ENCODE results near the gene ETV4. TPM values are rescaled to one million over a fixed set of nuclear protein-coding genes. Genes with fewer than 3 reads are reported as not detected.

Gene ETV4
- total and polyA plus RNA-seq, 2 of the 13 experiments (the other 11 are each of a cell fraction or from before 2014, with no cell fraction given), result 128 to 330 TPM

DNA sequence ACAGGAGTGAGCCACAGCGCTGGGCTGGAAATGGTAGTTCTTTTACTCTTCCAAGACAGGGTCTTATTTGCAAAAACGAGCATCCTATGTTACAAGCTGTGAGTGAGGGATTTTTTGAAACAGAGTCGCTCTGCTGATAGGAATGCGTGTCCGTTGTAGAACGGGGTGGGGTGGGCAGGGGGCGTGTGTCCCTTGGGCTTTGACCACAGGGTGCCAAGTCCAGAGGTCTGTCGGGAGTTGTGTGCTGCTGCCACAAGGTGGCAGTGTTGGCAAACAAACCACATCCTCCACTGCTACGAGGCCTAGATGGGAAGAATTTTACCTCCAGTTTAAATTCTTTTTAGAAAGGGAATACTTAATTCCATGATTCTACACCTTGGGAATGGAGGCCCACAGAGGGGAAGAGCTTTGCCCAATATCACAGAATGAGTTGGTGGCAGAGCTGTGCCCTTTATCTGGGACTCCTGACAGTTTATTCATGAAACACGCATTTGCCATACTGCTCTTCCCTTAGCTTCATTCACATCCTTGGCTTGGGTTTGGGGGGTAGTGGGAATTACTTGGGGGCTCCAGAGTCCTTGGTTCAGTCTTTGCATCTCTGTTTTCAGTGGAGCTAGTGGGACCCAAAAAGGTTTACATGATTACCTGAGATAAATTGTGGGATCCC lies 30.6 kb upstream of the ETV4 start (continued):
- TF ChIP-seq, protein P1, sequence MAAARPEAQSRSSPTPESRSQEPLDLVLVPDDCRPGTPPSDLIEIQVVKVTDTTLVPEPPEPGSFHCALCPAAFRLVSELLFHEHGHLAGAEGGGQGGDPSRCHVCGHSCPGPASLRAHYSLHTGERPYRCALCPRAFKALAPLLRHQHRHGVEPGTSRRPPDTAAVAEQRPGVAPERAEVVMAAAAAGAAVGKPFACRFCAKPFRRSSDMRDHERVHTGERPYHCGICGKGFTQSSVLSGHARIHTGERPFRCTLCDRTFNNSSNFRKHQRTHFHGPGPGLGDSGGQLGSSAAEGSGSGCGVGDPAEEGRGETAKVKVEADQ (CRISPR knock-in tag; IDR thresholded peaks at IDR 0.05; ENCODE audit: borderline replicate concordance), result peak; percentile 13; the same call in 1 of the 2 replicates
- no peak for TF ChIP-seq SIN3B (IDR thresholded peaks at IDR 0.05; ENCODE audit: low read length)
- peak; percentile 41; the same call in 1 of the 2 replicates for TF ChIP-seq KDM1A (CRISPR knock-in tag; IDR thresholded peaks at IDR 0.05)
- TF ChIP-seq RFX3 (CRISPR knock-in tag; IDR thresholded peaks at IDR 0.05), result no peak
- no peak for TF ChIP-seq ZFP82 (CRISPR knock-in tag; IDR thresholded peaks at IDR 0.05; ENCODE audit: borderline replicate concordance)
- no peak for TF ChIP-seq GMEB2 (CRISPR knock-in tag; IDR thresholded peaks at IDR 0.05; ENCODE audit: low read depth)
- TF ChIP-seq ZNF30 (CRISPR knock-in tag; IDR thresholded peaks at IDR 0.05), result no peak
- no peak for TF ChIP-seq EED (CRISPR knock-in tag; IDR thresholded peaks at IDR 0.05)
- TF ChIP-seq BHLHE40 (IDR thresholded peaks at IDR 0.05; ENCODE audit: low read length), result no peak
- no peak for TF ChIP-seq DBP (CRISPR knock-in tag; IDR thresholded peaks at IDR 0.05; ENCODE audit: not compliant biosample characterization)
- TF ChIP-seq SMAD9 (CRISPR knock-in tag; IDR thresholded peaks at IDR 0.05), result no peak
- no peak for TF ChIP-seq STAT5B (CRISPR knock-in tag; IDR thresholded peaks at IDR 0.05)
- TF ChIP-seq SYNCRIP (IDR thresholded peaks at IDR 0.05; ENCODE audit: insufficient read depth, low read depth, low read length), result no peak
- TF ChIP-seq, protein P2, sequence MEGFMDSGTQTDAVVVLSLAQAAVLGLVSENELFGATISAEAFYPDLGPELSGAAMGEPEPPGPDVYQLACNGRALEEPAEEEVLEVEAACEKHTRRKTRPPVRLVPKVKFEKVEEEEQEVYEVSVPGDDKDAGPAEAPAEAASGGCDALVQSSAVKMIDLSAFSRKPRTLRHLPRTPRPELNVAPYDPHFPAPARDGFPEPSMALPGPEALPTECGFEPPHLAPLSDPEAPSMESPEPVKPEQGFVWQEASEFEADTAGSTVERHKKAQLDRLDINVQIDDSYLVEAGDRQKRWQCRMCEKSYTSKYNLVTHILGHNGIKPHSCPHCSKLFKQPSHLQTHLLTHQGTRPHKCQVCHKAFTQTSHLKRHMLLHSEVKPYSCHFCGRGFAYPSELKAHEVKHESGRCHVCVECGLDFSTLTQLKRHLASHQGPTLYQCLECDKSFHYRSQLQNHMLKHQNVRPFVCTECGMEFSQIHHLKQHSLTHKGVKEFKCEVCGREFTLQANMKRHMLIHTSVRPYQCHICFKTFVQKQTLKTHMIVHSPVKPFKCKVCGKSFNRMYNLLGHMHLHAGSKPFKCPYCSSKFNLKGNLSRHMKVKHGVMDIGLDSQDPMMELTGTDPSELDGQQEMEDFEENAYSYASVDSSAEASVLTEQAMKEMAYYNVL (CRISPR knock-in tag; IDR thresholded peaks at IDR 0.05; ENCODE audit: borderline replicate concordance), result peak; percentile 50; the same call in 1 of the 2 replicates
- TF ChIP-seq BATF2 (CRISPR knock-in tag; IDR thresholded peaks at IDR 0.05), result no peak
- TF ChIP-seq JDP2 (CRISPR knock-in tag; IDR thresholded peaks at IDR 0.05; ENCODE audit: borderline replicate concordance), result no peak
- no peak for TF ChIP-seq HOXA9 (CRISPR knock-in tag; IDR thresholded peaks at IDR 0.05; ENCODE audit: borderline replicate concordance)
- TF ChIP-seq HINFP (CRISPR knock-in tag; IDR thresholded peaks at IDR 0.05; ENCODE audit: low read depth), result no peak
- 0 out of 2 replicates have a peak, but pooled peaks have one; percentile 34 for TF ChIP-seq ZNF572 (CRISPR knock-in tag; IDR thresholded peaks at IDR 0.05)
- TF ChIP-seq IKZF5 (CRISPR knock-in tag; IDR thresholded peaks at IDR 0.05), result peak; percentile 94
- TF ChIP-seq ZMAT3 (CRISPR knock-in tag; conservative IDR thresholded peaks at IDR 0.05), result 0 out of 2 replicates have a peak, but pooled peaks have one; percentile 34
